ENCODE results near the gene PCDHGB3.
"Not testable (repeated sequence)": the region's sequence is repeated elsewhere in the genome, so short reads cannot be mapped to it uniquely, and the experiment has no call there.

Gene PCDHGB3

GRCh38 chr5:141392429-141393198, 22.6 kb downstream of the PCDHGB3 start, which contains the start of gene PCDHGA8:
Gene PCDHGA8, plus strand, starts transcription at chr5:141392633. Its CDS starts 181 bp downstream, at chr5:141392814.
- CTCF ChIA-PET, result interaction anchor here (0.7 to 8.4 kb wide), 9 partner anchors 11 to 174 kb away, joined by 3 to 77 read pairs (median 5); partner anchors contain the start of genes PCDHGA10, PCDHGA6, PCDHGB1 and PCDHGB6
- DNase-seq (ENCODE audit: low read depth, low spot score), result no peak
- POLR2A ChIA-PET, result no interaction called here
- 0 out of 2 replicates have a peak within 1 kb of the TSS, but pooled peaks have one; percentile 1 for H3K4me3 ChIP-seq (ENCODE audit: low read depth, low read length)
- no peak for TF ChIP-seq CTCF (IDR thresholded peaks at IDR 0.05; ENCODE audit: insufficient read depth, low read length, missing control alignments)

- ChIA-PET POLR2A (no interaction called here), CTCF (interaction anchor here (1.0 to 8.4 kb wide), 6 partner anchors 12 to 173 kb away, joined by 3 to 77 read pairs (median 10); partner anchors contain the start of genes PCDHGA10 and PCDHGA6)
- H3K4me3 ChIP-seq (ENCODE audit: low read depth, low read length), result no peak overlapping the region
- TF ChIP-seq CTCF (IDR thresholded peaks at IDR 0.05; ENCODE audit: insufficient read depth, low read length, missing control alignments), result no peak
- DNase-seq (ENCODE audit: low read depth, low spot score), result no peak
Observed at GRCh38 chr5:141393267-141393666, 23.2 kb downstream of the PCDHGB3 start.

GRCh38 chr5:141394401-141395187, 24.6 kb downstream of the PCDHGB3 start:
- H3K4me3 ChIP-seq (ENCODE audit: low read depth, low read length); POLR2A ChIA-PET; DNase-seq (ENCODE audit: low read depth, low spot score): not testable (repeated sequence)
- CTCF ChIA-PET, result interaction anchor here (0.9 to 4.6 kb wide), 8 partner anchors 12 to 172 kb away, joined by 3 to 50 read pairs (median 10); partner anchors contain the start of genes PCDHGA10, PCDHGA12, PCDHGA6 and PCDHGB6

GRCh38 chr5:141397756-141398551, 27.9 kb downstream of the PCDHGB3 start, which contains the start of gene PCDHGB5:
Gene PCDHGB5, plus strand, starts transcription at chr5:141397947. Its CDS starts 181 bp downstream, at chr5:141398128.
- POLR2A ChIA-PET, result interaction anchor here (1.4 kb wide), 1 partner anchor 166 kb away, joined by 3 read pairs; no protein-coding TSS in a partner anchor
- not testable (repeated sequence) for DNase-seq (ENCODE audit: low read depth, low spot score)
- TF ChIP-seq CTCF (IDR thresholded peaks at IDR 0.05; ENCODE audit: insufficient read depth, low read length, missing control alignments), result peak; percentile 50

GRCh38 chr5:141398608-141399007, 28.6 kb downstream of the PCDHGB3 start:
- no peak for DNase-seq (ENCODE audit: low read depth, low spot score)
- no peak for TF ChIP-seq CTCF (IDR thresholded peaks at IDR 0.05; ENCODE audit: insufficient read depth, low read length, missing control alignments)
- no peak overlapping the region for H3K4me3 ChIP-seq (ENCODE audit: low read depth, low read length)
- POLR2A ChIA-PET, result no interaction called here
- CTCF ChIA-PET, result interaction anchor here (1.8 to 4.6 kb wide), 11 partner anchors 8 to 165 kb away, joined by 5 to 50 read pairs (median 13); partner anchors contain the start of genes PCDHGA10, PCDHGA11, PCDHGA12 and PCDHGA6

More at GRCh38 chr5:141397756-141398551, 27.9 kb downstream of the PCDHGB3 start, which contains the start of gene PCDHGB5:
- peak within 1 kb of the TSS; percentile 47 for H3K4me3 ChIP-seq (ENCODE audit: low read depth, low read length)
- CTCF ChIA-PET, result interaction anchor here (0.7 to 4.6 kb wide), 23 partner anchors 9 to 174 kb away, joined by 3 to 50 read pairs (median 9); partner anchors contain the start of genes PCDHGA10, PCDHGA11, PCDHGA12 and PCDHGA6
